VCaP (cell line): ENCODE results near the gene AMY1A.
"Not testable (repeated sequence)": the region's sequence is repeated elsewhere in the genome, so short reads cannot be mapped to it uniquely, and the experiment has no call there.

Experiments
- H3K27ac ChIP-seq: fragments of 450-650 bp; 2 replicates; pipeline ENCODE4 v1.5.1; 2017
- CTCF ChIP-seq: fragments of 450-650 bp; conservative IDR thresholded peaks from 2 replicates; pipeline ENCODE4 v1.5.1; 2017; ENCODE audit warnings: mild to moderate bottlenecking, moderate library complexity

The AMY1A gene

GRCh38 chr1:103655460-103655859, at the start of gene AMY1A:
TSS of gene AMY1A (plus strand) at chr1:103655760. CDS start at chr1:103656331, 571 bp downstream.
- not testable (repeated sequence) for H3K27ac ChIP-seq

GRCh38 chr1:103616362-103616761, 39.2 kb upstream of the AMY1A start:
- TF ChIP-seq CTCF, result no peak

GRCh38 chr1:103616994-103617477, 38.5 kb upstream of the AMY1A start, which contains the start of gene AMY2A:
TSS of gene AMY2A (plus strand) at chr1:103617427. CDS start at chr1:103617441, 14 bp downstream.
- not testable (repeated sequence) for H3K27ac ChIP-seq

More at GRCh38 chr1:103616362-103616761, 39.2 kb upstream of the AMY1A start:
- no peak overlapping the region for H3K27ac ChIP-seq

GRCh38 chr1:103627436-103627835, 28.1 kb upstream of the AMY1A start:
- not testable (repeated sequence) for H3K27ac ChIP-seq

- not testable (repeated sequence) for H3K27ac ChIP-seq
Measured at GRCh38 chr1:103641194-103641593, 14.4 kb upstream of the AMY1A start.

- not testable (repeated sequence) for H3K27ac ChIP-seq
Measured at GRCh38 chr1:103643908-103644307, 11.7 kb upstream of the AMY1A start.

GRCh38 chr1:103650305-103650704, 5.3 kb upstream of the AMY1A start:
- H3K27ac ChIP-seq, result not testable (repeated sequence)

- not testable (repeated sequence) for H3K27ac ChIP-seq
Measured at GRCh38 chr1:103650889-103651288, 4.7 kb upstream of the AMY1A start.

- not testable (repeated sequence) for H3K27ac ChIP-seq
Measured at GRCh38 chr1:103654133-103654532, 1.4 kb upstream of the AMY1A start.

GRCh38 chr1:103676335-103676734, 20.8 kb downstream of the AMY1A start:
- not testable (repeated sequence) for H3K27ac ChIP-seq

GRCh38 chr1:103696110-103696509, 40.5 kb downstream of the AMY1A start, which contains the start of gene AMY1B:
TSS of gene AMY1B (minus strand) at chr1:103696210. CDS start at chr1:103695639, 571 bp downstream.
- not testable (repeated sequence) for H3K27ac ChIP-seq

- H3K27ac ChIP-seq, result not testable (repeated sequence)
Measured at GRCh38 chr1:103697430-103697829, 41.9 kb downstream of the AMY1A start.

- H3K27ac ChIP-seq, result not testable (repeated sequence)
Measured at GRCh38 chr1:103700669-103701068, 45.1 kb downstream of the AMY1A start.

- not testable (repeated sequence) for H3K27ac ChIP-seq
Measured at GRCh38 chr1:103701256-103701655, 45.7 kb downstream of the AMY1A start.

- H3K27ac ChIP-seq, result not testable (repeated sequence)
Measured at GRCh38 chr1:103707670-103708069, 52.1 kb downstream of the AMY1A start.

- H3K27ac ChIP-seq, result not testable (repeated sequence)
Measured at GRCh38 chr1:103710381-103710780, 54.8 kb downstream of the AMY1A start.
